ENCODE measurements around the gene PHETA1. TPM values are rescaled to one million over a fixed set of nuclear protein-coding genes. Genes with fewer than 3 reads are reported as not detected.

The PHETA1 gene
- polyA plus RNA-seq, 2 of the 4 experiments (the other 2 are of a cell fraction), result 2.9 to 7.1 TPM

DNA sequence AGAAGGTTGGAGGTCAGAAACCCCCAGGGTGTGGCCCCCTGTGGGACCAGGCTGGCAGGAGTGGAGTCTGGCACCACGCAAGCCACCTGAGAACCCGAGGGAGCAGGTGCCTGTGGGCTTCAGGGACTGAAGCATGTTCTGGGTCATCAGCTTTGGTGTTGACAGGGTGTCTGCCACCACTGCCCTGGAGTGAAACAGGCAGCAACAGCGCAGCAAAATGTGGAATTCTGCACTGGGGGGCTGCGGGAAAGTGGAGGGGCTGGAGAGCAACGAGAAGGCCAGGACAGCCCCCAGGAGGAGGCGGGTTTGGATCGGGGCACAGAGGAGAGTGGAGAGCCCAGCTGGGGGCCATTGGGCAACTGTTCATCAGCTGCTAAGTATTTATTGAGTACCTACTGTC, 15.9 kb downstream of the PHETA1 start:
- TF ChIP-seq HOXA7 (CRISPR knock-in tag; IDR thresholded peaks at IDR 0.05), result no peak
- no peak for TF ChIP-seq BHLHE40 (IDR thresholded peaks at IDR 0.05; ENCODE audit: low read depth, low read length)
- no peak for TF ChIP-seq ZC3H11A (IDR thresholded peaks at IDR 0.05)
- TF ChIP-seq SMC3 (IDR thresholded peaks at IDR 0.05), result no peak
- TF ChIP-seq, protein P1, sequence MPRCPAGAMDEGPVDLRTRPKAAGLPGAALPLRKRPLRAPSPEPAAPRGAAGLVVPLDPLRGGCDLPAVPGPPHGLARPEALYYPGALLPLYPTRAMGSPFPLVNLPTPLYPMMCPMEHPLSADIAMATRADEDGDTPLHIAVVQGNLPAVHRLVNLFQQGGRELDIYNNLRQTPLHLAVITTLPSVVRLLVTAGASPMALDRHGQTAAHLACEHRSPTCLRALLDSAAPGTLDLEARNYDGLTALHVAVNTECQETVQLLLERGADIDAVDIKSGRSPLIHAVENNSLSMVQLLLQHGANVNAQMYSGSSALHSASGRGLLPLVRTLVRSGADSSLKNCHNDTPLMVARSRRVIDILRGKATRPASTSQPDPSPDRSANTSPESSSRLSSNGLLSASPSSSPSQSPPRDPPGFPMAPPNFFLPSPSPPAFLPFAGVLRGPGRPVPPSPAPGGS (IDR thresholded peaks at IDR 0.05), result no peak
- no peak for TF ChIP-seq EHMT2 (IDR thresholded peaks at IDR 0.05; ENCODE audit: low read depth)
- no peak for TF ChIP-seq KDM1A (IDR thresholded peaks at IDR 0.05; ENCODE audit: low read depth)
- no peak for TF ChIP-seq PHF8 (IDR thresholded peaks at IDR 0.05; ENCODE audit: borderline replicate concordance, low read depth)
- TF ChIP-seq, protein P2, sequence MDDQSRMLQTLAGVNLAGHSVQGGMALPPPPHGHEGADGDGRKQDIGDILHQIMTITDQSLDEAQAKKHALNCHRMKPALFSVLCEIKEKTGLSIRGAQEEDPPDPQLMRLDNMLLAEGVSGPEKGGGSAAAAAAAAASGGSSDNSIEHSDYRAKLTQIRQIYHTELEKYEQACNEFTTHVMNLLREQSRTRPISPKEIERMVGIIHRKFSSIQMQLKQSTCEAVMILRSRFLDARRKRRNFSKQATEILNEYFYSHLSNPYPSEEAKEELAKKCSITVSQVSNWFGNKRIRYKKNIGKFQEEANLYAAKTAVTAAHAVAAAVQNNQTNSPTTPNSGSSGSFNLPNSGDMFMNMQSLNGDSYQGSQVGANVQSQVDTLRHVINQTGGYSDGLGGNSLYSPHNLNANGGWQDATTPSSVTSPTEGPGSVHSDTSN (IDR thresholded peaks at IDR 0.05), result no peak
- no peak for TF ChIP-seq RARB (CRISPR knock-in tag; IDR thresholded peaks at IDR 0.05)
- TF ChIP-seq ZSCAN20 (CRISPR knock-in tag; IDR thresholded peaks at IDR 0.05), result no peak
- no peak for TF ChIP-seq FOXS1 (CRISPR knock-in tag; IDR thresholded peaks at IDR 0.05)
- H3K4me1 ChIP-seq, result no peaks in the 10 kb centered on the region
- FAIRE-seq (no peak), DNase-seq (ENCODE audit: low read depth in 1 of 2, low spot score in 1 of 2) (no peak), ATAC-seq (no peak)
- no peak overlapping the region for H3K4me3 ChIP-seq
- no peak overlapping the region for H3K27ac ChIP-seq
- POLR2A ChIA-PET, result no interaction called here
- H3K4me2 ChIP-seq, result no peak overlapping the region
- peaks cover 10% of the 10 kb centered on the region for H3K9me3 ChIP-seq
- 47% methylated on average over 7 of the region's 7 CpGs for WGBS (ENCODE audit: missing lambda C conversion rate)
- CTCF ChIA-PET, result interaction anchor here (1.5 to 2.3 kb wide), 2 partner anchors 22 to 44 kb away, joined by 3 to 7 read pairs; no protein-coding TSS in a partner anchor

DNA sequence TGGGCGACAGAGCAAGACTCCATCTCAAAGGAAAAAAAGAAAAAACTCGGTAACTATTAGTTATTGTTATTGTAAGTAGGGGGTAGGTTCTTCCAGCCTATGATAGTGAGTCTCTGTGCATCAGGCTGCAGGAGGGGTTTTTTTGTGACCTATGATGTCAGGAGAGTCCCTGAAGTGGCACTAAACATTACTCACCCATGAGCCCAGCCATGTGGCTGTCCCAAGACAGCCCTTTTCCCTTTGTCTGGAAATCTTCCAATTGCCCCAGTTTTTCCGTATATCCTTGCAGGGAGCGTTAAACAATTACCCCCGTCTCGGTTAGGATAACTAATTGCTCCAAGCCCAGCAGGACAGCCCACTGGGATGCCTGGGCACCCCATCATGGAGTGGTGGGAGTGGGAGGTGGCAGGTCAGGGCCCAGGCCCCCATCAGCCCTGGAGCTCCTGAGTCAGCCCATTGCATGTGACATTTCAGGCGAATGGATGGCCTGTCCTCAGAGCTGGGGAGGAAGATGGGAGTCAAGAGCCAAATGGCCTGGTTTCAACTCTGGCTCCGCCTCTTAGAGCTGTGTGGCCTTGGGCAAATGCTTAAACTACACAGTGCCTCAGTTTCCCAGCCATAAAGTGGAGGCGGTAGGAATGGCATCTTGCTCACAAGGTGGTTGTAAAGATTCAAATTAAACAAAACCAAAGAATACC, 16.4 kb downstream of the PHETA1 start:
- no peak for FAIRE-seq
- no peak overlapping the region for H3K27ac ChIP-seq
- no peak overlapping the region for H3K4me3 ChIP-seq
- WGBS (ENCODE audit: missing lambda C conversion rate), result 68% methylated on average over 9 of the region's 9 CpGs
- DNase-seq (ENCODE audit: low read depth in 1 of 2, low spot score in 1 of 2), result no peak
- H3K4me2 ChIP-seq, result no peak overlapping the region
- CTCF ChIA-PET, result interaction anchor here (1.5 to 2.3 kb wide), 2 partner anchors 21 to 44 kb away, joined by 3 to 7 read pairs; no protein-coding TSS in a partner anchor
- ATAC-seq, result no peak
- H3K4me1 ChIP-seq, result no peaks in the 10 kb centered on the region
- H3K9me3 ChIP-seq, result peaks cover 15% of the 10 kb centered on the region
- POLR2A ChIA-PET, result no interaction called here
- TF ChIP-seq EP300 (IDR thresholded peaks at IDR 0.05) (no peak), EHMT2 (IDR thresholded peaks at IDR 0.05; ENCODE audit: low read depth) (no peak), CBX2 (IDR thresholded peaks at IDR 0.05; ENCODE audit: borderline replicate concordance, low read depth) (no peak), ESRRA (IDR thresholded peaks at IDR 0.05; ENCODE audit: borderline replicate concordance, low read length) (no peak), CHD4 (IDR thresholded peaks at IDR 0.05; ENCODE audit: borderline replicate concordance) (no peak), SREBF2 (IDR thresholded peaks at IDR 0.05) (no peak), HOXB5 (CRISPR knock-in tag; IDR thresholded peaks at IDR 0.05) (no peak), SMC3 (IDR thresholded peaks at IDR 0.05) (no peak), MAFK (IDR thresholded peaks at IDR 0.05; ENCODE audit: partially characterized antibody) (no peak), MYC (IDR thresholded peaks at IDR 0.05; ENCODE audit: borderline replicate concordance, low read length) (no peak), MAZ (IDR thresholded peaks at IDR 0.05; ENCODE audit: borderline replicate concordance, low read depth, low read length) (no peak), FOSL2 (IDR thresholded peaks at IDR 0.05) (no peak), FOSL2 (CRISPR knock-in tag; IDR thresholded peaks at IDR 0.05) (no peak), ZC3H11A (IDR thresholded peaks at IDR 0.05) (no peak), NFE2L2 (conservative IDR thresholded peaks at IDR 0.05; ENCODE audit: low read length) (no peak), TFCP2L1 (CRISPR knock-in tag; IDR thresholded peaks at IDR 0.05) (no peak), EHF (CRISPR knock-in tag; IDR thresholded peaks at IDR 0.05) (no peak)
- TF ChIP-seq, protein P3, sequence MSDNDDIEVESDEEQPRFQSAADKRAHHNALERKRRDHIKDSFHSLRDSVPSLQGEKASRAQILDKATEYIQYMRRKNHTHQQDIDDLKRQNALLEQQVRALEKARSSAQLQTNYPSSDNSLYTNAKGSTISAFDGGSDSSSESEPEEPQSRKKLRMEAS (IDR thresholded peaks at IDR 0.05), result no peak
- TF ChIP-seq, protein P4, sequence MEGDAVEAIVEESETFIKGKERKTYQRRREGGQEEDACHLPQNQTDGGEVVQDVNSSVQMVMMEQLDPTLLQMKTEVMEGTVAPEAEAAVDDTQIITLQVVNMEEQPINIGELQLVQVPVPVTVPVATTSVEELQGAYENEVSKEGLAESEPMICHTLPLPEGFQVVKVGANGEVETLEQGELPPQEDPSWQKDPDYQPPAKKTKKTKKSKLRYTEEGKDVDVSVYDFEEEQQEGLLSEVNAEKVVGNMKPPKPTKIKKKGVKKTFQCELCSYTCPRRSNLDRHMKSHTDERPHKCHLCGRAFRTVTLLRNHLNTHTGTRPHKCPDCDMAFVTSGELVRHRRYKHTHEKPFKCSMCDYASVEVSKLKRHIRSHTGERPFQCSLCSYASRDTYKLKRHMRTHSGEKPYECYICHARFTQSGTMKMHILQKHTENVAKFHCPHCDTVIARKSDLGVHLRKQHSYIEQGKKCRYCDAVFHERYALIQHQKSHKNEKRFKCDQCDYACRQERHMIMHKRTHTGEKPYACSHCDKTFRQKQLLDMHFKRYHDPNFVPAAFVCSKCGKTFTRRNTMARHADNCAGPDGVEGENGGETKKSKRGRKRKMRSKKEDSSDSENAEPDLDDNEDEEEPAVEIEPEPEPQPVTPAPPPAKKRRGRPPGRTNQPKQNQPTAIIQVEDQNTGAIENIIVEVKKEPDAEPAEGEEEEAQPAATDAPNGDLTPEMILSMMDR (IDR thresholded peaks at IDR 0.05), result no peak

Data from A549 (cell line).